HEK293 (cell line): ENCODE results near the gene INTS1.

Experiments
- CTCF ChIP-seq: fragments of 450-650 bp; formaldehyde crosslinking; IDR thresholded peaks from 2 replicates; pipeline ENCODE4 v1.5.1; 2016; ENCODE audit warnings: missing biosample characterization, missing genetic modification characterization
- ZNF292 ChIP-seq: fragments of 450-650 bp; formaldehyde crosslinking; IDR thresholded peaks from 2 replicates; pipeline ENCODE4 v1.5.1; 2016; ENCODE audit warnings: low read depth, missing biosample characterization, missing genetic modification characterization, borderline replicate concordance
- TF ChIP-seq, protein P1 (sequence below): fragments of 450-650 bp; formaldehyde crosslinking; IDR thresholded peaks from 2 replicates; pipeline ENCODE4 v1.5.1; 2016; ENCODE audit warnings: missing biosample characterization, missing genetic modification characterization

GRCh38 chr7:1533255-1533546 lies 29.0 kb upstream of the INTS1 start:
- TF ChIP-seq CTCF (tag by site-specific recombination) (no peak), ZNF292 (tag by site-specific recombination) (no peak)
- TF ChIP-seq, protein P1, sequence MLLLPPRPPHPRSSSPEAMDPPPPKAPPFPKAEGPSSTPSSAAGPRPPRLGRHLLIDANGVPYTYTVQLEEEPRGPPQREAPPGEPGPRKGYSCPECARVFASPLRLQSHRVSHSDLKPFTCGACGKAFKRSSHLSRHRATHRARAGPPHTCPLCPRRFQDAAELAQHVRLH = no peak
